NOMO-1 (cell line): ENCODE data around the gene BTN3A1.
"Not testable (repeated sequence)": the region's sequence is repeated elsewhere in the genome, so short reads cannot be mapped to it uniquely, and the experiment has no call there.

Experiments
- DNase-seq, 2 experiments: peaks; one replicate each; lab custom pipeline; 2025; ENCODE audit not compliant: unreplicated experiment in 2 of 2; lab: John Stamatoyannopoulos, UW

BTN3A1 gene

GRCh38 chr6:26378143-26378542, 23.9 kb upstream of the BTN3A1 start:
- not testable (repeated sequence) for DNase-seq

- no peak for DNase-seq
Measured at GRCh38 chr6:26379292-26379691, 22.8 kb upstream of the BTN3A1 start.

- no peak for DNase-seq
Measured at GRCh38 chr6:26379740-26380139, 22.3 kb upstream of the BTN3A1 start.

GRCh38 chr6:26380256-26380655, 21.8 kb upstream of the BTN3A1 start:
- DNase-seq, result no peak

- DNase-seq, result no peak
Measured at GRCh38 chr6:26382121-26382520, 20.0 kb upstream of the BTN3A1 start.

GRCh38 chr6:26383624-26384417, 18.3 kb upstream of the BTN3A1 start:
- DNase-seq, result no peak

GRCh38 chr6:26385734-26386125, 16.3 kb upstream of the BTN3A1 start:
- no peak for DNase-seq

- DNase-seq, result no peak
Measured at GRCh38 chr6:26387565-26387964, 14.5 kb upstream of the BTN3A1 start.

- DNase-seq, result no peak
Measured at GRCh38 chr6:26388014-26388413, 14.1 kb upstream of the BTN3A1 start.

- DNase-seq, result no peak
Measured at GRCh38 chr6:26388441-26388840, 13.6 kb upstream of the BTN3A1 start.

- peak in 1 of 2 experiments; percentile 16 for DNase-seq
Measured at GRCh38 chr6:26389349-26389894, 12.7 kb upstream of the BTN3A1 start.

- peak in 1 of 2 experiments; percentile 4 for DNase-seq
Measured at GRCh38 chr6:26390531-26390930, 11.5 kb upstream of the BTN3A1 start.

GRCh38 chr6:26392932-26393636, 9.0 kb upstream of the BTN3A1 start:
- DNase-seq, result no peak

- no peak for DNase-seq
Measured at GRCh38 chr6:26394289-26394688, 7.8 kb upstream of the BTN3A1 start.

GRCh38 chr6:26398555-26398954, 3.5 kb upstream of the BTN3A1 start:
- no peak for DNase-seq

- DNase-seq, result peak in 1 of 2 experiments; percentile 40
Measured at GRCh38 chr6:26400626-26401025, 1.4 kb upstream of the BTN3A1 start.

- DNase-seq, result no peak
Measured at GRCh38 chr6:26401389-26401986, 587 bp upstream of the BTN3A1 start.

- DNase-seq, result no peak
Measured at GRCh38 chr6:26403893-26404292, 1.8 kb downstream of the BTN3A1 start.

GRCh38 chr6:26404546-26404945, 2.5 kb downstream of the BTN3A1 start:
- peak; percentile 22 to 41 for DNase-seq

- DNase-seq, result no peak
Measured at GRCh38 chr6:26408828-26409730, 7.0 kb downstream of the BTN3A1 start.
